Fibroblast of lung (primary cell): ENCODE results near the gene PLA2G5. TPM values are rescaled to one million over a fixed set of nuclear protein-coding genes. Genes with fewer than 3 reads are reported as not detected.
"Not testable (repeated sequence)": the region's sequence is repeated elsewhere in the genome, so short reads cannot be mapped to it uniquely, and the experiment has no call there.

ENCODE experiments used
- DNase-seq, 2 donors: peaks; one replicate each; pipeline versions ENCODE4 v3.0.0 to v3.0.0-alpha.2; 2010; ENCODE audit warnings: low read depth in 2 of 2
- H2AFZ ChIP-seq: 2 replicates; pipeline ENCODE4 v1.5.1; 2012; ENCODE audit warnings: low read length, control low read depth, inconsistent platforms
- H3K27ac ChIP-seq: 2 replicates; pipeline ENCODE4 v1.5.1; 2011; ENCODE audit warnings: low read length, control low read depth; ENCODE audit not compliant: insufficient read depth
- H3K27me3 ChIP-seq: 2 replicates; pipeline ENCODE4 v1.5.1; 2011; ENCODE audit warnings: mild to moderate bottlenecking, low read length; ENCODE audit not compliant: control insufficient read depth, insufficient read depth
- H3K36me3 ChIP-seq: 2 replicates; pipeline ENCODE4 v1.5.1; 2011; ENCODE audit warnings: low read length; ENCODE audit not compliant: control insufficient read depth, insufficient read depth
- H3K4me1 ChIP-seq: 2 replicates; pipeline ENCODE4 v1.5.1; 2011; ENCODE audit warnings: low read length; ENCODE audit not compliant: control insufficient read depth, insufficient read depth; ENCODE audit errors: extremely low read depth
- H3K4me2 ChIP-seq: 2 replicates; pipeline ENCODE4 v1.5.1; 2011; ENCODE audit warnings: low read length, control low read depth; ENCODE audit not compliant: insufficient read depth; ENCODE audit errors: extremely low read depth
- H3K4me3 ChIP-seq, 4 experiments: fragments of 200-600 bp in 1 of 4; sonication (generic) in 1 of 4; replicated peaks in 1 of 4; 2 replicates each; pipeline ENCODE4 v1.5.1; 2011 to 2016; ENCODE audit warnings: low read length in 4 of 4, low read depth in 3 of 4, mild to moderate bottlenecking in 3 of 4, control low read depth in 2 of 4, inconsistent platforms in 1 of 4, mixed read lengths in 1 of 4; ENCODE audit not compliant: insufficient read depth in 1 of 4; ENCODE audit errors: control extremely low read depth in 1 of 4
- H3K79me2 ChIP-seq: 2 replicates; pipeline ENCODE4 v1.5.1; 2012; ENCODE audit warnings: mild to moderate bottlenecking, low read length, inconsistent platforms; ENCODE audit not compliant: control insufficient read depth, insufficient read depth
- H3K9ac ChIP-seq: 2 replicates; pipeline ENCODE4 v1.5.1; 2011; ENCODE audit warnings: mild to moderate bottlenecking, low read length, control low read depth; ENCODE audit not compliant: insufficient read depth
- H3K9me3 ChIP-seq: 2 replicates; pipeline ENCODE4 v1.5.1; 2012; ENCODE audit warnings: low read depth, low read length; ENCODE audit not compliant: control insufficient read depth, insufficient read depth
- H4K20me1 ChIP-seq: 2 replicates; pipeline ENCODE4 v1.5.1; 2011; ENCODE audit warnings: low read length; ENCODE audit not compliant: control insufficient read depth, insufficient read depth; ENCODE audit errors: extremely low read depth
- EZH2 ChIP-seq: IDR thresholded peaks from 2 replicates; pipeline ENCODE4 v1.5.1; 2012; ENCODE audit warnings: low read length, control low read depth, mild to moderate bottlenecking; ENCODE audit errors: missing control alignments
- polyA plus RNA-seq, 2 donors: library from polyadenylated mRNA; depleted of rRNA in 1 of 2; stranded (reverse) in 1 of 2; unstranded in 1 of 2; fragments of >200 nt; gene quantifications; 2 replicates each; pipeline ENCODE4 v1.2.1, GENCODE V29; 2011 to 2012; ENCODE audit warnings: missing spikeins in 1 of 2
- total RNA-seq: library from RNA; depleted of rRNA; stranded (reverse); fragments of >200 nt; gene quantifications from 2 replicates; pipeline ENCODE4 v1.2.1, GENCODE V29; 2014
- TF ChIP-seq, protein P1 (sequence below), 2 donors: IDR thresholded peaks in 1 of 2; conservative IDR thresholded peaks in 1 of 2; 1 replicate in 1 of 2; 2 replicates in 1 of 2; pipeline ENCODE4 v1.5.1; 2011 to 2012; ENCODE audit warnings: low read length in 2 of 2, control low read depth in 1 of 2, inconsistent platforms in 1 of 2, low read depth in 1 of 2, mild to moderate bottlenecking in 1 of 2

PLA2G5 gene
- total and polyA plus RNA-seq, 2 donors (not counting 1 experiment from before 2014, with no cell fraction given), result 1.1 to 27.4 TPM

DNA sequence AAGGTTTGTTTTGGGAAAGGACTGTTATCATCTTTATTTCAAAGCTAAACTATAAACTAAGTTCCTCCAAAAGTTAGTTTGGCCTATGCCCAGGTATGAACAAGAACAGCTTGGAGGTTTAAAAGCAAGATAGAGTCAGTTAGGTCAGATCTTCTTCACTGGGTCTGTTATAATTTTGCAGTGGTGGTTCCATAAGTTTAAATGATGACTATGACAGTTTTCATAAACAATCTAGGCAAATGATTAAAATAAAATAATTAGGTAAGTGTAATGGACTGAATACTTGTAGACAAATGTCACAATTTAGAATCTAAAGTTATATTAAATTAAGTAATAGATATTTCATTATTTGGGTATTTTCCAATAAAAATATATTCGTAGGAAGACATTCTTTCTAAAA is 21.4 kb upstream of the PLA2G5 start:
- no peaks in the 10 kb centered on the region for H3K36me3 ChIP-seq
- no peak for TF ChIP-seq EZH2
- TF ChIP-seq, protein P1, sequence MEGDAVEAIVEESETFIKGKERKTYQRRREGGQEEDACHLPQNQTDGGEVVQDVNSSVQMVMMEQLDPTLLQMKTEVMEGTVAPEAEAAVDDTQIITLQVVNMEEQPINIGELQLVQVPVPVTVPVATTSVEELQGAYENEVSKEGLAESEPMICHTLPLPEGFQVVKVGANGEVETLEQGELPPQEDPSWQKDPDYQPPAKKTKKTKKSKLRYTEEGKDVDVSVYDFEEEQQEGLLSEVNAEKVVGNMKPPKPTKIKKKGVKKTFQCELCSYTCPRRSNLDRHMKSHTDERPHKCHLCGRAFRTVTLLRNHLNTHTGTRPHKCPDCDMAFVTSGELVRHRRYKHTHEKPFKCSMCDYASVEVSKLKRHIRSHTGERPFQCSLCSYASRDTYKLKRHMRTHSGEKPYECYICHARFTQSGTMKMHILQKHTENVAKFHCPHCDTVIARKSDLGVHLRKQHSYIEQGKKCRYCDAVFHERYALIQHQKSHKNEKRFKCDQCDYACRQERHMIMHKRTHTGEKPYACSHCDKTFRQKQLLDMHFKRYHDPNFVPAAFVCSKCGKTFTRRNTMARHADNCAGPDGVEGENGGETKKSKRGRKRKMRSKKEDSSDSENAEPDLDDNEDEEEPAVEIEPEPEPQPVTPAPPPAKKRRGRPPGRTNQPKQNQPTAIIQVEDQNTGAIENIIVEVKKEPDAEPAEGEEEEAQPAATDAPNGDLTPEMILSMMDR (conservative IDR thresholded peaks at IDR 0.05 in 1 of 2, IDR thresholded peaks at IDR 0.05 in 1 of 2; ENCODE audit: low read depth in 1 of 2, low read length in 2 of 2), result no peak
- H2AFZ ChIP-seq, result no peak overlapping the region
- no peak for DNase-seq
- H3K27me3 ChIP-seq, result peaks cover 2% of the 10 kb centered on the region
- H4K20me1 ChIP-seq, result no peaks in the 10 kb centered on the region
- H3K4me1 ChIP-seq, result no peaks in the 10 kb centered on the region
- H3K4me2 ChIP-seq, result no peak overlapping the region
- H3K9ac ChIP-seq, result no peak overlapping the region
- no peak overlapping the region for H3K4me3 ChIP-seq
- no peaks in the 10 kb centered on the region for H3K79me2 ChIP-seq
- no peak overlapping the region for H3K27ac ChIP-seq
- H3K9me3 ChIP-seq, result no peaks in the 10 kb centered on the region

DNA sequence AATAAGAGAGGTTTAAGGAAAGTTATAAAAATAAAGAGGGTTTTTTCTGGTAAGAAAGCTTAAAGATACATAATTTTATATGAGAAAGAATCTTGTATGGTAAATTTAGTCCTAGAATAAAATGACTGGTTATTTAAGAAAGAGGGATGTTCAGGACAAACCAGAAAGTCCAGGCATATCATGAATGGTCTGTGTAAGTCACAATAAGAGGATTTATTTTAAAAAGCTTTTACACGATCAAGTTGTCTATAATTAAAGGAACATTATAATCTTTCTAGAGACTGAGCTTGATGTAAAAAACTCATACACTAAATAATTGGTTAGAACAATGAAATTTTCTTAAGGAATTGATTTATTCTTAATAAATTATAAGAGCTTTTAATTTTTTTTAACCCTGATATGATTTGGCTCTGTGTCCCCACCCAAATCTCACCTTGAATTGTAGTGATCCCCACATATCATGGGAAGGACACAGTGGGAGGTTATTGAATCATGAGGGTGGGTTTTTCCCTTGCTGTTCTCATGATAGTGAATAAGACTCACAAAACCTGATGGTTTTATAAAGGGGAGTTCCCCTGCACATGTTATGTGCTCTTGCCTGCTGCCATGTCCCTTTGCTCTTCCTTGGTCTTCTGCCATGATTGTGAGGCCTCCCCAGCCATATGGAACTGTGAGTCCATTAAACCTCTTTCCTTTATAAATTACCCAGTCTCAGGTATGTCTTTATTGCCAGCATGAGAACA is 20.8 kb upstream of the PLA2G5 start:
- not testable (repeated sequence) for H4K20me1 ChIP-seq, H3K9ac ChIP-seq, H3K4me1 ChIP-seq, DNase-seq, H3K9me3 ChIP-seq, H3K4me2 ChIP-seq, H3K27ac ChIP-seq, H3K4me3 ChIP-seq, H3K27me3 ChIP-seq, H3K36me3 ChIP-seq, H3K79me2 ChIP-seq, H2AFZ ChIP-seq

DNA sequence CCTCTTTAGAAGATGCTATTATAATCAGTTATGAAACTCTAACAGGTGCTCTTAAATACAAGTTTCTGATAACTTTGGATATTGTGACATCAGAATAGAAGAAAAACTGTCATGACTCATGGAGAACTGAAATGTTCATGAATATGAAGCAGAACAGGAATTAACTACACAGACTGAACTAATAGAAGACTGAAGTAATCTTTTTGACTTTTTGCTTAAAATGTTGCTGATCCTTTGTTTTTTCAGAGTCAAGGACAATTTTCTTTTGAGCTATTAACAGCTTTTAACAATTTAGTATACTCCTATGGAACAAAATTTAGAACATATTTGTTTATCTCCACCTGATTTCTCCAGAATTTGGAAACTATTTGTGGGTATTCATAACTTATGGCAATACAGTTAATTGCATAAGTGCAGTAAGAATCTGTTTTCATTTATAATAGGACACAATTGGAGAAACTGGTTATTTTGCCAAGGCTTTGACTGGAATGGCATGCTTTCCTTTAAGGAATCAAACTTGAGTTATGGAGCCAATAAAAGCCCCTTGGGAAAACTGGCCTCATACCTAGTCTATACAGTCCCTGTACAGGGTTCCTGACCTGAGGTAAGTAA is 18.7 kb upstream of the PLA2G5 start:
- DNase-seq, result no peak
- Histone ChIP-seq H2AFZ (no peak overlapping the region), H3K9me3 (no peaks in the 10 kb centered on the region), H3K36me3 (no peaks in the 10 kb centered on the region), H3K4me2 (no peak overlapping the region), H3K9ac (no peak overlapping the region), H3K4me3 (no peak overlapping the region), H3K79me2 (no peaks in the 10 kb centered on the region), H3K4me1 (no peaks in the 10 kb centered on the region), H3K27me3 (peaks cover 2% of the 10 kb centered on the region), H4K20me1 (no peaks in the 10 kb centered on the region), H3K27ac (no peak overlapping the region)
- TF ChIP-seq, protein P1 (conservative IDR thresholded peaks at IDR 0.05 in 1 of 2, IDR thresholded peaks at IDR 0.05 in 1 of 2; ENCODE audit: low read depth in 1 of 2, low read length in 2 of 2), result no peak
- TF ChIP-seq EZH2, result no peak
